GM18951 (cell line): Measurements from ENCODE around the gene TNFSF8.

Source experiments
- POLR2A ChIP-seq: IDR thresholded peaks from 4 replicates; pipeline ENCODE4 v1.6.1; 2011; ENCODE audit warnings: mild to moderate bottlenecking; ENCODE audit not compliant: insufficient read length, insufficient read depth; ENCODE audit errors: extremely low read depth
- in situ Hi-C: fragments of 300-500 bp; cut with MboI; formaldehyde crosslinking; loops from one replicate; pipeline ENCODE4 v1.12.0; 2022; ENCODE audit warnings: low sequenced_read_pairs, mixed read lengths, inconsistent platforms; ENCODE audit not compliant: unreplicated experiment

The TNFSF8 gene

DNA sequence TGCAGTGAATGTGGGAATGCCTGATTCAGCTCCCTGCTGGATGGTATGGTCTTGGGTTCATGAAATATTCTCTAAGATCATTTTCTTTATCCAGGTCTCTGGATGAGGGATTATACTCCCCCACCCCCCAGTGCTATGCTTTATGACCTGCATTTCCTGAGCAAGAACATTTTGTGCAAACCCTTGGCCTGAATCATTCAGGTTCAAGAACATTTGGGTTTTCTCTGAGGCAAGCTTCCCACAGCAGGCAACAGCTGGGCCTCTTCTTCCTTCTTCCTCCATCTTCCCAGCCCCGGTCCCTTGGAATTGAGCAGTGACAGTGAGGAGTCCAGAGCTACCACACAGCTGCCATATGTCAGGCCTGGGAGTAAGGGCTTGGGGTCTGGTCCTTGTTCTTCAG is 65.9 kb downstream of the TNFSF8 start:
- no peak for TF ChIP-seq POLR2A
- in situ Hi-C loops: no loop called here

DNA sequence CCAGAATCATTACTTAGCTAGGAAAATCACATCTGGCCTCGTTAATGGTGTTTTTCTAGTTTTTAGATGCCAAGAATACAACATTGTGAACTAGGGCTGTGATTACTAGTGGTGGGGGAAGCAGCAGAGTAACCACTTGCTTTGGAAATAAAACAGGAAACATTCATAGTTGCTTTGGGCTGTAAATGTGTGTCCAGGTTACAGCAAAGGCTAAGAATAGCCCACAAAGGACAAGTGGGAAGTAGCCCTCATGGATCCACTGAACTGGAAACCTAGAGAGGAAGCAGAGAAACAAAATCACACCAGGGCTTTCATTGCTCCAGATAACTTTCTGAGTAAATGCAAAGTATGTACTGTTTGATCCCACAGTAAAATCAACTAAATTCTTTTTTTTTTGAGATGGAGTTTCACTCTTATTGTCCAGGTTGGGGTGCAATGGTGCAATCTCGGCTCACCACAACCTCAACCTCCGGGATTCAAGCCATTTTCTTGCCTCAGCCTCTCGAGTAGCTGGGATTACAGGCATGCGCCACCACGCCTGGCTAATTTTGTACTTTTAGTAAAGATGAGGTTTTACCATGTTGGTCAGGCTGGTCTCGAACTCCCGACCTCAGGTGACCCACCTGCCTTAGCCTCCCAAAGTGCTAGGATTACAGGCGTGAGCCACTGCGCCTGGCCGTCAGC is 68.3 kb downstream of the TNFSF8 start:
- in situ Hi-C loops: no loop called here

DNA sequence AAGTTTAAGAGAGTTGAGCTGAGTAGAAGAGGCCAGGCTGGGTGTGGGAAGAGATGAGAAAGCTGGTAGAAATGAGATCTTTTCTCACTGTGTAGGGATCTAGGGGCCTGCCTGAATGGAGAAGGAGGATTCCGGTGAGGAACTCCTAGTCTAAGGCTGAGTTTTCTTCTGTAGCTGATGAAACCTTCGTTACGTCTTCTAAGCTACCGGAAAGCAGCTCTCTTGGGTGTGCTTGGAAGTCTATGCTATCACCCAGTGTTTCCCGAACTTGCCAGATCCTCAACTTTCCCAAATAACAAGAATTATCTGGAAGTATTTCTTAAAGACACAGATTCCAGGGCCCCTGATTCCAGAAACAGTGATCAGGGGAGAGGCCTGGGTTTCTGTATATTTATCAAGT is 69.1 kb downstream of the TNFSF8 start:
- no peak for TF ChIP-seq POLR2A
- in situ Hi-C loops: no loop called here

More for the DNA sequence above, 68.3 kb downstream of the TNFSF8 start:
- no peak for TF ChIP-seq POLR2A

DNA sequence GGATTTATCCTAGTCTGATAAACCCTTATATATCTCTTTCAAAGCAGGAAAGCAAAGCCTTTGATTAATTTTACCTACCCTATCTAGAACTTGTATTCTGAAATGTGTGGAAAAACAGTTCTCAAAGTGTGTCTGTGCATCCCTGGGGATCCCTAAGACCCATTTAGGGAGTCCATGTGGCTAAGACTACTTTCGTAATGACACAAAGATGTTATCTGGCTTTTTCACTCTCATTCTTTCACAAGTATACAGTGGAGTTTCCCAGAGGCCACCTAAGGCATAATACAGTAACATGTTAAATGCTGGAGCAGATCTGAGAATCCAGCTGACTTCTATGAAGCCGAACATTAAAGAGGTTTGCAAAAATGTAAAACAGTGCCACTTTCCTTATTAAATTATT is 70.2 kb downstream of the TNFSF8 start:
- TF ChIP-seq POLR2A: no peak
- in situ Hi-C loops: no loop called here

DNA sequence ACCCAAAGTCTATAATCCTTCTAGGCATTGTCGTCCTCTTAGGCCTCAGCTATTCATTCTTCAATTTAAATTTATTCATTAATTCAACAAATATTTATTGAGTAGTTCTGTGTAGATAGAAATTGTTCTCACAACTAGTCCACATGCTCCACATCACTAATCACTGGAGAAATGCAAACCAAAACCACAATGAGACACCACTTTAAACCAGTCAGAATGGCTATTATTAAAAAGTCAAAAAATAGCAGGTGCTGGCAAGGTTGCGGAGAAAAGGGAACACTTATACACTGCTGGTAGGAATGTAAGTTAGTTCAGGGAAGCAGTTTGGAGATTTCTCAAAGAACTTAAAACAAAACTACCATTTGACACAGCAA is 73.5 kb downstream of the TNFSF8 start:
- in situ Hi-C loops: no loop called here
- TF ChIP-seq POLR2A: no peak

DNA sequence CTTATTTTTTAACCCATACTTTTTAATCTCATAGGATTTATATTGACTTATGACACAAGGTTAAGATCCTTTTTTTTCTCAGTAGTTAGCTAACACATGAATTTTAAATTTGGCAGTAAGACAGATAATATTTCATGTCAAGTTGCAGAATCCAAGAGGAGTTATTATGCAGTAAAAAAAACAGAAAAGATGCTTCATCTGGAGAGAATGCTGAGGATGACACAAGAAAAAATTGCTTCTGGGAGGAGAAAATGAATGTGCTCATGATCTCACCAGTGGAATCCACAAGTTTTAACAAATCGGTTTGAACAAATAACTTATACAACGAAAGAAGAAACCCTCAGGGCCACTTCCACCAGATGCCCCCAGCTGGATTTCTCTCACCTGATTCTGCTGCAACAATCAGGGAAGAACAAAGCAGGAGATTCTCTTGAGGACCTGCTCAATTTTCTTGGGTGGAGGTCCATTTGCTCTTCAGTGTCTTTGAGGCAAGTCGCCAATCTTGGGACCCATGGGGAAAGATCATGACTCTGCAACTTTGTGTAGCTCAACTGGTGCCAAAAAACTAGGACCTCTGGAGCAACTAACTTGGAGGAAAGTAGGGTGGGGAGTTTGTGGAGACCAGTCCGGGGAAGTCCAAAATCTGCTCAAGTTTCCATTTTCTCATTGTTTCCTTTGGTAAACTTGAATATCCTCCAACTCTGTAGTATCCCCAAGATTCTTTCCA is 74.0 kb downstream of the TNFSF8 start:
- TF ChIP-seq POLR2A: no peak
- in situ Hi-C loops: no loop called here

DNA sequence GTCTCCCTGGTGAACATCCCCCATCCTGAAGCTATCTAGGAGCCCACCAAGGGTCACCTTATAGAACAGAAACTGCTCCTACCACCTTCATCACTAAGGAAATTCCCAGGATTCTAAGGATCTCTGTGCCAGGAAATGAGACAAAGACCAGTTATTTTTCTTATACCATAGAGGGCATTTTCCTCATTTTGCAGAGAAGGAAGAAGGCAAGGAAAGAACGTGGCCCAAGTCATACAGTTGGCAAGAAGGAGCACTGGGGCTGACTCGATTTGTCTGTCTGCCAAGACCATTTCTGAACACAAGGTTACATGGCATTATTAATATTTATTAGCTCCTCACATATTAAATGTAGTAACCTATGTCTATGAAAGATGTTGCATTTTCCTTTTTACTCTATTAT is 74.9 kb downstream of the TNFSF8 start:
- in situ Hi-C loops: no loop called here
- TF ChIP-seq POLR2A: no peak

DNA sequence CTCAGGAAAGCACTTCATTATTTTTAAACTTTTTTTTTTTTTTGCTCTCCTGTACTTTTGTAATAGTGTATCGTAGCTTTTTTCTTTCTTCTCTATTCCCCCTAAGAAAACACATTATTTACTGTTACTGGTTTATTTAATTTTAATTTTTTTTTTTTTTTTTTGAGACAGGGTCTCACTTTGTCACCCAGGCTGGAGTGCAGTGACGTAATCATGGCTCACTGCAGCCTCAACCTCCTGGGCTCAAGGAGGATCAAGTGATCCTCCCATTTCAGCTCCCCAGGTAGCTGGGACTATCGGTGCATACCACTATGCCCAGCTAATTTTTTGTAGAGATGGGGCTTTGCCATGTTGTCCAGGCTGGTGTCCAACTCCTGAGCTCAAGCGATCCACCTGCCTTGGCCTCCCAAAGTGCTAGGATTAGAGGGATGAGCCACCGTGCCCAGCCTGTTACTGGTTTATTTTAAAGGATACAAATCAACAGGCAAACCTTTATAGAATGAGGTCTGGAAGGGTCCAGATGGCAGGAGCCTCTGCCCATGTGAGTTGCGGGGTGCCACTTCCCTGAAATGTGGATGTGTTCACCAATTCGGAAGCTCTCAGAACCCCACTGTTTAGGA is 75.5 kb downstream of the TNFSF8 start:
- in situ Hi-C loops: no loop called here
- no peak for TF ChIP-seq POLR2A

DNA sequence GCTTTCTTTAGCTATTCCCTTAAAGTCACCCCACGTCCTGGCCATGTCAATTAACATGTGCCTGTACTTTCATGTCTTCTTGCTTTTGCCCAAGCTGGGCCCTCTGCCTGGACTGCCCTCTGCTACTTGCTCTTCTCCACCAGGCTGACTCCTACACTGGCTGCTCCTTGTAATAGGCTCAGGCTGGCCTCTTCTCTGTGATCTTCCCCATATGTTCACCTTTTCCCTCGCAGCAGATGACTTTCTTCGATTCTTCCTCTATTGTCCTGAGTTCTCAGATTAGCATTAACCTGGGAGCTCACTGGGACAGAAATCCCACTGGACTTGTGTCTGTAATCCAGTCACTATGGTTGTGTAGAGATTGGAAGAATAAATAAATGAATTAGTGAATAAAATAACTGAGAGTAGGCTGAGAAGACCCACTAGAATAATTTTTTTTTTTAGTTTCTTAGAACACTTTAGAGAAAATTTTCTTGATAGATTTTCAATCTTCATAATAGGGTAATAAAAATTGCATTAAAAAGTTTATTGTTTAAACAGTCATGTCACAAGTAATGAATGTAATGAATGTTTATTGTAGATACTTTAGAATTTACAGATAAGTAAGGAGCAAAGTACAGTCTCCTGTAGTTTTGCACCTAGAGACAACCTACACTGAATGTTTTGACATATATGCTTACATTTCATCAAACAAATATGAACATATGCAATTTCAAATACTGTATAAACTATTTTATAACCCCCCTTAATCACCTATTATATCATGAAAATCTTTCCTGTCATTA is 77.1 kb downstream of the TNFSF8 start:
- in situ Hi-C loops: no loop called here

DNA sequence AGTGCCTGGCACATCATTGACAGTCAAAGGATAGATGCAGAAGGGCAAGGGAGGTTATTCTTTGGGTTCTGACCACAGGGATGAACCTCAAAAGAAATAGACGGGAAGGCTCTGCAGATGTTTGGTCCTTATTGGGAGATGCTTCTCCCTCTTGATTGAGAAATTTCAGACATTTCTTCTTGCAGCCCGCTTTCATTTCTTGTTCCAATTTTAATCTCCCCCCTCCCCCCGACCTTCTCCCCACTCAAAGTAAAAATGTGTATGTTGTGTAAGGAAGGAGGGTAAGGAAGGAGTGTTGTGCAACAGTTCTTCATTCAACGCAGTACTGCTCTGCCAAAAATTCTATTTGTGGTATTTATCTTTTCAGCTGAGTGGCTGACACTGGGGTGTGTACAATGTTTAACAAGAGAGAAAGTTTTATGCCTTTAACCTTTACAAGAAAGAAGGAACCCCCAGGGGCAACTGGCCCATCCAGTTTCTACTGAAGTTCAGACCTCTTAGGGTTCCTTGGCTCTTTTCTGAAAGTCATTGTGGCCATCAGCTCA is 78.3 kb downstream of the TNFSF8 start:
- in situ Hi-C loops: no loop called here
- no peak for TF ChIP-seq POLR2A

More for the DNA sequence above, 77.1 kb downstream of the TNFSF8 start:
- no peak for TF ChIP-seq POLR2A

DNA sequence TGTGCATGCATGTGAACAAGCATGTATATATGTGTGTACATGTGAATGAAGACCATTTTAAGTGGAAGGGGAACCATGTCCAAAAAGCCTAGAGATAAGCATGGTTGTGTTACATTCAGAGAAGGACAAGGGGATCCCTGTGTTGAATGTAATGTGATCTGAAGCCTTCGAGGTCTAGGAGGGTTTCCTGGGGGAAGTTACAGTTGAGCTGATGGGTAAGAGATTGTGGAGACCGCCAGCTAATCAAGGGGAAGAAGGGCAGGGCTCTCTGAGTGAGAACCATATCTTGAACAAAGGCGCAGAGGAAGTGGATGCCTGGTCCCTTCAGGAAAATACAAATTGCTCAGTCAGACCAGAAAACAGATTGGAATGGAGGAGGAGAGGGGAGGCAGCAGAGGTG is 79.1 kb downstream of the TNFSF8 start:
- TF ChIP-seq POLR2A: no peak
- in situ Hi-C loops: no loop called here
